Endothelial cell of hepatic sinusoid (primary cell): ENCODE data around the gene MEGF11.

Experiments
- in situ Hi-C: cut with HindIII; loops from 2 replicates; pipeline ENCODE4 v1.10.0; 2017; ENCODE audit warnings: low sequenced_read_pairs

MEGF11 gene

GRCh38 chr15:66075947-66076346 lies 177.6 kb downstream of the MEGF11 start:
- in situ Hi-C loops = no loop called here

- in situ Hi-C loops = no loop called here
Observed at GRCh38 chr15:66072616-66073361, 180.8 kb downstream of the MEGF11 start.

GRCh38 chr15:66071921-66072295 lies 181.6 kb downstream of the MEGF11 start:
- in situ Hi-C loops = no loop called here

- in situ Hi-C loops = no loop called here
Observed at GRCh38 chr15:66071160-66071920, 182.2 kb downstream of the MEGF11 start.

GRCh38 chr15:66070220-66070934 lies 183.2 kb downstream of the MEGF11 start:
- in situ Hi-C loops = no loop called here

GRCh38 chr15:66069751-66070150 lies 183.8 kb downstream of the MEGF11 start:
- in situ Hi-C loops = no loop called here

GRCh38 chr15:66068801-66069200 lies 184.7 kb downstream of the MEGF11 start:
- in situ Hi-C loops = no loop called here

- in situ Hi-C loops = no loop called here
Observed at GRCh38 chr15:66067687-66068086, 185.9 kb downstream of the MEGF11 start.

- in situ Hi-C loops = no loop called here
Observed at GRCh38 chr15:66066481-66066880, 187.1 kb downstream of the MEGF11 start.

GRCh38 chr15:66066005-66066404 lies 187.5 kb downstream of the MEGF11 start:
- in situ Hi-C loops = no loop called here

- in situ Hi-C loops = no loop called here
Observed at GRCh38 chr15:66065325-66065724, 188.2 kb downstream of the MEGF11 start.

GRCh38 chr15:66063147-66063546 lies 190.4 kb downstream of the MEGF11 start:
- in situ Hi-C loops = no loop called here

- in situ Hi-C loops = no loop called here
Observed at GRCh38 chr15:66057089-66057488, 196.5 kb downstream of the MEGF11 start.

- in situ Hi-C loops = no loop called here
Observed at GRCh38 chr15:66053991-66054390, 199.6 kb downstream of the MEGF11 start.

GRCh38 chr15:66051833-66052232 lies 201.7 kb downstream of the MEGF11 start:
- in situ Hi-C loops = no loop called here

- in situ Hi-C loops = no loop called here
Observed at GRCh38 chr15:66050264-66050663, 203.3 kb downstream of the MEGF11 start.

- in situ Hi-C loops = no loop called here
Observed at GRCh38 chr15:66049353-66049752, 204.2 kb downstream of the MEGF11 start.

GRCh38 chr15:66047321-66048024 lies 206.1 kb downstream of the MEGF11 start:
- in situ Hi-C loops = no loop called here

- in situ Hi-C loops = no loop called here
Observed at GRCh38 chr15:66046751-66047150, 206.8 kb downstream of the MEGF11 start.

- in situ Hi-C loops = no loop called here
Observed at GRCh38 chr15:66046326-66046725, 207.2 kb downstream of the MEGF11 start.

GRCh38 chr15:66045542-66045941 lies 208.0 kb downstream of the MEGF11 start:
- in situ Hi-C loops = no loop called here
